NOMO-1 treated with DMSO at 0.1 percent for 48 hours (cell line): ENCODE measurements around the gene SNRPD3.

ENCODE experiments used
- DNase-seq: peaks from one replicate; lab custom pipeline; 2025; ENCODE audit not compliant: unreplicated experiment; lab: John Stamatoyannopoulos, UW

The SNRPD3 gene

DNA sequence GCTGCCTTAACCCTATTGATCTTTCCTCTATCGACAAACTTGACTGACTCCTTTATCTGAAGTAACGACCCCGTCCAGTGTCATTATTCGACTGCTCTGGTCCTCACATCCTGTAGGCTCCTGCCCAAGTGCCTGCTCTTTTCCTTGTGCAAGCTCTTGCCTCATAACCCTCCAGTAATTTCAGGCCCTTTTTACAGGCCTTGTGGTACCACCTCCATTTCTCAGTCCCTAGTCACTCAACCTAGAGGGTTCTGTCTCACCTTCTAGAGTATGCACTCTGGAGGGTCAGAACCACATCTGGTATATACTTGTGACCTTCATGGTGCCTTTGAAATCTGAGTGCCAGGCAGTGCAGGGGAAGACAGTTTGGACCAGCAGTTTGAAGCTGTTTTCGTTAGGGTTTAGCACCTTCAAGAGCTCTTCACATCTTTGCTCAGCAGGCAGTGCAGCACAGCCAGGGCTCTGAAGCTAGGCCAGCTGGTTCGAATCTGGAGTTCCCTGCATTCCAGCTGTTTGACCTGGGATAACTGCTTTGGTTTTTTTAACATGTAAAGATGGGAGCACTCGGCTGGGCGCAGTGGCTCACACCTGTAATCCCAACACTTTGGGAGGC lies 11.2 kb downstream of the SNRPD3 start:
- DNase-seq: no peak

DNA sequence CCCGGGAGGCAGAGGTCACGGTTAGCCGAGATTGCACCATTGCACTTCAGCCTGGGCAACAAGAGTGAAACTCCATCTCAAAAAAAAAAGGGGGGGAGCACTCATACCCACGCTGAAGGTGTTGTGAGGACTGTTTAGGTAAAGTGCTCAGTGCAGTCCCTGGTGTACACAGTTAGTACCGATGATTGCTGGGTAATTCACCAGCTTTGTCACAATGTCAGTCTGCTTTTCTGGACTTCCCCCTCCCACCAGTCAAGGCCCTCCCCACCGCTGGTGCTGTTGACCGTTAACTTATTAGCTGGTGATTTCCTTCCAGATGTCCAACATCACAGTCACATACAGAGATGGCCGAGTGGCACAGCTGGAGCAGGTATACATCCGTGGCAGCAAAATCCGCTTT lies 11.9 kb downstream of the SNRPD3 start:
- DNase-seq: no peak

DNA sequence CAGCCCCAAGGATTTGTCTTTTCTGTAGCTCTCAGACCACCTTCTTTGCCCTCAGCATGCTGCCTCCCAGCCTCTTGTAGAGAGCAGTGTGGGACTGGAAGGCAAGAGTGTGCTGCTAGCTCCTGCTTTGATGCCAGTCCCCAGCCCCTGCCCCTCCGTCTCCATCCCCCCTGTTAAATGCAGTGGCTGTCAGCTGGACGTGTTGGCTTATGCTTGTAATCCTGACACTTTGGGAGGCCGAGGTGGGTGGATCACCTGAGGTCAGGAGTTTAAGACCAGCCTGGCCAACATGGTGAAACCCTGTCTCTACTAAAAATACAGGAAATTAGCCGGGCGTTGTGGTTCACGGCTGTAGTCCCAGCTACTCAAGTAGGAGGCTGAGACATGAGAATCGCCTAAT lies 15.5 kb downstream of the SNRPD3 start:
- no peak for DNase-seq

DNA sequence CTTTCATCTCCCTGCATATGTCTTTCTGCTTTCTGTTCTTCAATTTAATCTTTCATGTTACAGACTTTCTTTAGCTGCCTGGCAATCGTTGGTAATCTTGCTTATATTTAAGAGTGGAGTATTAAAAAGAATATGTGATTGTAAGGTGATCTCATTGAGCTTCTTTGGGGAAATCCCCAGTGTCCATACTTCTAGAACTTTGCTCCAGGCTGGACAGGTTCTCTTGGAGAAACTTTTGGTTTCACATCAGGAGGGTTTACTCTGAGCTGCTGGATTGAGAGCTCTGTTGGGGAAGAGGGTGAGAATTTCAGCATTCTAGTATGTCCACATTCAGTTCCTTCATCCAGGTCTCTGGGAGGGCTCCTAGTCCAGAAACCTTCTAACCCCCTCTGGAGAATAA lies 21.0 kb downstream of the SNRPD3 start:
- no peak for DNase-seq

DNA sequence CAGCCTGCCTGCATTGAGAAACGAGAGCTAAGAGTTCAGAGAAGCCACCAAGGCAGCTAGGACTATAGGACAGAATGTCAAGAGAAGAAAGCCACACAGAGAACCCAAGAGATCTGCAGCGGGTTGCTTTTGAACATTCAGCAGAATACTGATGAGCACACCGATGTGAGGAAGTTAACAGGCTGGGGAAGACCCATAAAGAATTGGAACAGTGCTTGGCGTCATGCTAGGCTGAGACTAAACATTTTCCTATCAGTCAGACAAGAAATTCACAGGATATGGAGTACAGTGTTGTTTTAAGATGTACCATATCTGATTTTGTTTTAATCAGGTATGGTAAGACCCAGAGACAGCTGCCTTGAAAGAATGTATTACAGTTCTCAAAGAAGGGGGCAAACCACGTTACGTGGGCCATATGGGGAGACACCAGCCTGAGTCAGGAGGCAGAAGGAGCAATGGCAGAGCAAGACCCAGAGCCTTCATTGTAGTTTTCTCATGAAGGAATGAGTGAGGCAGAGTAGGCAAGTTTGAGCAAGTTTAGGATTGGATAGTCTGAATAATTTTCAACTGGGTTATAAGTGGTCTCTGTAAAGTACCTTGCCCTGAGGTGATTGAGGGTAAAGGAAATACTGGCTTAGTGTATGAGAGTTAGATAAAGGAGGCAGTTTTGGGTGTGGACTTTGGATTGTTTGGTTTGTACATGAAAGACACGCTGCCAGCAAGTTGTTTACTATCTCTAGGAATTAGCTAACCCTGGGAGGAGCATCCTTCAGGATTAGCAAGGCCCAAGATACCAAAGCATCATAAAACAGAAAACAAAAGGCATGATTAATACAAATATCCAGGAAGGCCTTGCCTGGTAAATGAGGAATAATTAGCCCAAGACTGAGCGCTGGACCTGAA lies 22.8 kb downstream of the SNRPD3 start:
- DNase-seq: no peak

DNA sequence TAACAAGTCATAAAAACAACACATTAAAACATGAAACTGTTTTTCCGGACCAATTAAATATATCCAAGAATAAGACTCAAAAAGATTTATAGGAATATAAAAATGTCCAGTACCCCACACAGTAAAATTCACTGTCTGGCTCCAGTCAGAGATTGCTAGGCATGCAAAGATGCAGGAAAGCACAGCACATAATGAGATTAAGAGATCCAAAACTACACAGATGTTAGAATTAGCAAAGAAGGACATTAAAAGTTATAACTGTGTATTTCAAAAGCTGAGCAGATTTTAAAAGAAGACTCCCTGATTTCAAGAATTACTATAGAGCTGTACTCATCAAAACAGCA lies 23.4 kb downstream of the SNRPD3 start:
- DNase-seq: no peak

DNA sequence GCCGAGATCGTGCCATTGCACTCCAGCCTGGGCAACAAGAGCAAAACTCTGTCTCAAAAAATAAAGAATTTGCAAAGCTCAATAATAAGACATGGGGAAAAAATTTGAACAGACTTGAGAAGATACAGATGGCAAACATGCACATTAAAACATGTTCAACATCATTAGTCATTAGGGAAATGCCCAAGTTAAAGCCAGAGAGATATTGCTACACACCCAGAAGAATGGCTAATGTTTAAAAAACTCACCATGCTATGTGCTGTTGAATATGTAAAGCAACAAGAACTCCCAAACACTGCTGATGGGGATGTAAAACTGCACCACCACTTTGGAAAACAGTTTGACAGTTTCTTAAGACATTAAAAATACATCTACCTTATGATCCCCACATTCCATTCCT lies 24.5 kb downstream of the SNRPD3 start:
- no peak for DNase-seq

DNA sequence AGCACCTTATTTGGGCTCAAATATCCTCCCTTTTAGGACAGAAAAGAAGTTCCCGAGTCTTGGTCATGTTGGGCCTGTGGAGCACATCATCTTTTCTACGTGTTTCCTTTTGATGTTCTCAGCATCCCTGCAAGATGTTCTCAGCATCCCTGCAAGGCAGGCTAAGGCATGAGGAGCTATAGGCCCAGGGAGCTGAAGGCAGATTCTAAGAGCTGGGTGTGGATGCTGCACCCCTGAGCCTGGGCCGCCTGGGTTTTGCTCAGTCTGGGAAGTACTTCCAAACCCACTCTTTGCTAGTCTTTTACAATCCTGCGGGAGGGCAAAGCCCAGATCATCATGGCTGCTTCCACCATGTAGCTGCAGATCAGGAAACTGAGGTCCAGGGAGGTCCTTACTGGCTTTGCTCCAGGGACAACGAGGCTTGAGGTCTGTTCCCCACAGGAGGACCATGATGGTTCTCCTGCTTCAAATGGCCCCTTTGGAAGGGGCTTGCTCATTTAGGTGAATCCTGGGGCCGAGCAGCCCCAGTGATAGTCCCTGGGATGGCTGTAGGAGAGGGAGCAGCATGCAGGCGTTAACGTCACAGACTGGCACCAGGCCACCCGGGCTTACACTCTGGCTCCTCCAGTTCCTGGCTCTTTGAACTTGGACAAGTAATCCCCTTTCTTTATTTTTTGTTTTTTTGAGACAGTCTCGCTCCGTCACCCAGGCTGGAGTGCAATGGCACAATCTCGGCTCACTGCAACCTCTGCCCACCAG lies 26.4 kb downstream of the SNRPD3 start:
- DNase-seq: no peak

DNA sequence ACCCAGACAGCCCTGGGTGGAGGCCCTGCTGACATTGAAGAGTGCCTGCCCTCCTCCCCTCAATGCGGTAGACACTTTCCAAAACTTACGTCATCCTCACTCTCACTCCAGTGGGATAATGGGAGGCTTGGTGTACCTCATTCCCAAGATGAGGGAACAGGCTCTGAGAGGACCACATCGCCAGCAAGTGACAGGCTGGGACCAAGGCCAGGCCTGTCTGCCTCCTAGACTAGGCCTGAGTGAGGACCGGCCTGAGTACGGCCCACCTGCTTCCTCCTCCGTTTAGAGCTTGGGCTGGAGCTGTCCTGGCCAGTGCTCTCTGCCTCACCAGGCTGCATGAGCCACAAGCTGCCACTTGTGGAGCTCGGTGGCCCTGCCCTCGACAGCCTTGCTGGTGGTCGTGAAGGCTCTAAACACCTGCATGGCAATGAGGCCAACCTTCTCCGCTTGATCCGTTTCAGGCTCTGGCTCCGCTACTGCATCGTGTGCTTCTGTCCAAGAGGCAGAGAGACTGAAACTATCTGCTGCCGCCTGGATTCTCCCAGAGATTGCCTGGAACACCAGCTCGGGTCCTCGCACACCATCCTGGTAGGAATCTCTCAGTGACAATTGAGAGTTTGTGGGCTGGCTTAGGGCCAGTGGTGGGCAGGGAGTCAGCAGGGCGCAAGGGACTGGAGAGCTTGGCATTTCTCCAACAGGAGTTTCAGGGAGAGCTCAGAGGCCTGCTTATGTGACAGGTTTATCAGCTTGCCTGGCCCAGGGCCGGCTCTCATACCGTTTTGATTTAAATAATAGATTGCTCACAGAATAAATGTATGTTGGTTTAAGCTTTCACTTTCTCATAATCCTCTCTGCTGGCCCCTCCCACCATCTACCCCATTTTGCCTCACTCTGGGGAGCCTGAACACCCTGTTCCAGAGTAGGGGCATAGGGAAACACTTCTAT lies 27.7 kb downstream of the SNRPD3 start:
- no peak for DNase-seq

DNA sequence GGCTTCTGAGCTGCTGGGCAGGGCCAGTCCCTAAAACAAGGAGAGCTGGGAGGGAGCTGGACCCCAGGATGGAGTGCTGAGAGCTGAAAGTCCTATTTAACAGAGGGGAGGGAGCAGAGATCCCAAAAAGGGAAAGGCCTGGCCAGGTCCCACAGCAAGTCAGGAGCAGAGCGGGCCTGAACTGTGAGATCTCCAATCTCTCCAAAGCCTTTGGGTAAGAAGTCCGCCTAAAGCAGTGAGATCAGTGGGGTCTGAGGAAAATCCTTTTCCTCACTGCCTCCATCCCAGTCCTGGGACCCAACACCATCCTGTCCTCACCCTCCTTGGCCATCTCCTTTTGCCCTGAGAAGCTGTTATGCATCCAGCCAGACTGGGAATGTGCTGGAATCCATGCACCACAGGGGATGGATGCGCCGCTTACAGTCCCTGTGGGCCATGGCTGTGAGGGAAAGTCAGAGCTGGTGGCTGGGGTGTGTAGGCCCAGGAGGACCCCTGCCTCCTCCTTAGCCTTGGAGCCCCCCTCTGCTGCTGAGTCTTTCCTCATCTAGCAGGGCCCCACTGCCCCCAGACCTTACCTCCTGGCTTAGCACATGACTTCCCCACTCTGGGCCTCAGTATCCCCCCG lies 28.5 kb downstream of the SNRPD3 start:
- no peak for DNase-seq

DNA sequence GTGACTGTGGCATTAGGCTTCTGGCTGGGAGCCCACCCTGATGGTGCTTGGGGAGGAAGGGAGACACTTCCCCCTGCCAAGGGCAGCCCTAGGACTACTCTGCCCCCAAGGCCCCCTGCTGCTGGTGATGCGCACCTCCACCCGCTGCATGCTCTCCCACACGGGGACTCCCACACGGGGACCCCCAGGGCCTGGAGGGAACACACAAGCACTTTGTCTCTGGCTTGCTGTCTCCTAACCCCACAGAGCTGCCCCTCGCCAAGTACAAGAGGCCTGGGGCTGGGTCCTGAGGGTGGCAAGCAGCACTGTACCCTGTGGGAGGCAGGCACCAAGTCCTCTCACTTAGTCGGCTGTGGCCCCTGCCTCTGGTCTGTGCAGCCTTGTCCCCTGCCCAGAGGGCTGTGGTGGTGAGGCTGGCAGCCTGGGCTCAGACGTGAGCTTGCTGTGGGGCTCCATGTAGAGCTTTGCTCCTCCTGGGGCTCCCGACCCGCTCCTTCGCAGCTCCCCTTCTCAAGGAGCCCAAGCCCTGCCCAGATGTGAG lies 29.1 kb downstream of the SNRPD3 start:
- DNase-seq: no peak

DNA sequence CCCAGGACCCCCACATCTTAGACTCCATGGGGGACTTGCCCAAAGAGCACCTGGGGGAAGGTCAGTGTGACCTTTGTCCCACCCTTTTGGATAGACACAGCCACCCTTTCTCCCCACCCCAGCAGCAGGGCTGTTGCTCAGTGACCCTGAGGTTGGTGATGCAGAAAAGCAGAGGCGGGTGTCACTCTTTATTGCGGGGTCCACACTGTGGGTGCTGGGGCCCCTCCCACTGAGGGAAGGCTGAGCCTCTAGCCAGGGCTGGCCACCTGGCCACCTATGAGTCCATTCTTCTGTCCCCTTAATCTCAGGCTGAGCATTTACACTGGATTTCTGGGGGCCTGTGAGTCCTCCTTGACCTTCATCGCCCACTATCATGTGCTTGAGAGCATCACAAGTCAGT lies 29.7 kb downstream of the SNRPD3 start:
- no peak for DNase-seq

DNA sequence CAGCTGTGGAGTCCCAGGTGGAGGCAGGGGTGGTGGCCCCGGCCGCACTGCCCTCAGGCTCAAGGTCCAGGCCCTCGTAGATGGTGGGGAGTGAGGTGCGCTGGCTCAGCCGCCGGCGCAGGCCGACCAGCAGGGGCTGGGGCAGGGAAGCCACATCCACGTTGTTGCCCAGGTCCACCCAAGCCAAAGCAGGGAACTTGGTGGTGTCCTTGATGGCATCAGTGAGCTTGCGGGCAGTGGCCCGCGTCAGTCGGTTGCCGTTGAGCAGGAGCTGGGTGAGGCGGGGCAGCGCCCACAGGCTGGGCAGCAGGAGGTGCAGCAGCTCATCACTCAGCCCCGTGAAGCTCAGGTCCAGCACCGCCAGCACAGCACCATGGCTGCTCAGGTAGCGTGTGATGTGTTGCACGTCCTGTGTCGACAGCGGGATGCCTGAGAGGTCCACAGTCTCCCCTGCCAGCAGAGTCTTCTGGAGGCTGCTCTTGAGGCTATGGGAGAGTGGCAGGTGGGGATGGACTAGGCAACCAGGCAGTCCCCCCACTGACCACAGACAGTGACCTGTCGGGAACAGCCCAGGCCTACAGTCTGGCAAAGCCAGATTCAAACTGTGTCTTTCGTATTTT lies 30.2 kb downstream of the SNRPD3 start:
- DNase-seq: no peak

DNA sequence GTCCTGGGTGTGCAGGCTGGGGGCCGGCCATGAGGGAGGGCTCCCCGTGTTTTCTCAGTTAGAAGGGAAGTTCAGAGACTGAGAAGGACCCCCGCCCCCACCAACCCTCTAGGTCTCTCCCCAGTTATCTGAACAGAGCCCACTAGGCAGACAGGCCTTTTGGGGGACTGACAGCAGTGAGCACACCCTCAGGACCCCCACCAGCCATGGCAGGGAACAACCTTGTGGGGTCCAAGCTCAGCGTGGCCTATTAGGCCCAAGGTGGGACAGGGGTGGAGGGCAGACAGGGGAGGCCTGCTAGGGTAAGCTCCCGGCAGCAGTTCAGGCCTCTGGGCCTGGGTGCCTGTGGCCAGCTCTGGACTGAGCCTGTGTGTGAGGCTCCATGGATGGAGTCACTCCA lies 31.5 kb downstream of the SNRPD3 start:
- no peak for DNase-seq

DNA sequence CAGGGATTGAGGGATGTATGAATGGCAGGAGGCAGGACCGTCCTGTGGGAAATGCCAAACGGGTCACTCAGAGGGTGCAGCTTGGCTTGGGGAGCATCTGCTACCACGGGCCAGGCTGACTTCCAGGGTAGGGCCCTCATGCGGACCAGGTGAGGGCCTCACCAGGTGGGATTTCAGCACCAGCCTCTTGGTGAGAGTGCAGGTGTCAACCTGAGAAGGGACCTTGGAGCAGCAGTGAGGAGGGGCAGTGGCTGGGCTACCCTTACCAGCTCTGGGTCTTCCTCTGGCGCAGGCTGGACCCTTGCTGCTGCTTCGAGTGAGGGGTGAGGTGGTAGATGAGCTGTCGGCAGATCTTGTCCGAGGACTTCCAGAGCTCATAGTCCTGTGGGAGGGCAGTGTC lies 32.1 kb downstream of the SNRPD3 start:
- no peak for DNase-seq

DNA sequence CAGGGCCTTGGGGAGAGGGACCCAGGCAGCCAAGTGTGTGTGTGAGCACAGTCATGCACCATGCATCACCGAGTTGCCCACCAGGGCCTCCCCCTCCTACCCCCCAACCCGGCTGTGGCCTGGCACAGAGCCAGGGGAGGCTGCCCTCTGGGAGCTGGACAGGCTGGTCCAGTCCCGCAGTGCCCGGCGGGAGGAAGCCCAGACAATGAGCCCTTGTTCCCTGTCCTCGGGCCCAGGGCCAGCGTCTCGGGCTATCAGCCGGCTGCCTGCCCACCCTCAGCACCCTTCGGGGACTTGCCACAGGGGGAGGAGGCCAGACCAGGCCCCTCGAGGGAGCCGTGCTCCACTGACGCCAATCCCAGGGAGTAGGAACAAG lies 32.6 kb downstream of the SNRPD3 start:
- no peak for DNase-seq

DNA sequence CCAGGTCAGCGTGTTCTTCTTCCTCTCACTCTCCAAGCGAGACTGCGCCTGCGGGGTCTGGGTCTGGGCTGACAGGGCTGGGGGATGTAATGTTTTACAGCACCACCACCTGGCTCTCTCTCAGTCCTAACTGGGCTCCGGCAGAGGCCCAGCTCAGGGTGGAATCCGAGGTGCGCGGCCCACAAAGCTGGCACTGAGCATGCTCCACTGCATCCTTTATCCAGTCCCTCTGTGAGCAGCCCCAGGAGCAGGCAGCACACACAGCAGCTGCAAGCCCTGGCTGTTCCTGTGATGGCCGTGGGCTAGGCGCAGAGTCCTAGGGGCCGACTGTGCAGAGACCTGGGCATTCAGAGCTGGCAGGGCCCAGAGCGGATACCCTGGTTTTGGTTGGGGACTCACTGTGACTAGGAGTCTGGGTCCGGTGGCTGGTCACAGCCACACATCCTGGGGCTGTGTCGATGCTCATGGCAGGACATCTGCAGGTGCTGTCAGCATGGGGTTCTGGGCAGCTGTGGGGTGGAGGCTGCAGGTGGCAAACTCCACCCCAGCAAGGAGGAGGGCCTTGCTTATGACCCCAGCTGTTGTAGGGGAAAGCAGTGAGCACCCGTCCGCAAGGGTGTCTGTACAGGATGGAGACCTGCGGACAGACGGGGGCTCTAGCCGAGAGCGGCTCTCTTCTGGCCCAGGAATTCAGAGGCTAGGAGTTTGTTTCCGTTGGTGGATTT lies 33.1 kb downstream of the SNRPD3 start:
- DNase-seq: no peak

DNA sequence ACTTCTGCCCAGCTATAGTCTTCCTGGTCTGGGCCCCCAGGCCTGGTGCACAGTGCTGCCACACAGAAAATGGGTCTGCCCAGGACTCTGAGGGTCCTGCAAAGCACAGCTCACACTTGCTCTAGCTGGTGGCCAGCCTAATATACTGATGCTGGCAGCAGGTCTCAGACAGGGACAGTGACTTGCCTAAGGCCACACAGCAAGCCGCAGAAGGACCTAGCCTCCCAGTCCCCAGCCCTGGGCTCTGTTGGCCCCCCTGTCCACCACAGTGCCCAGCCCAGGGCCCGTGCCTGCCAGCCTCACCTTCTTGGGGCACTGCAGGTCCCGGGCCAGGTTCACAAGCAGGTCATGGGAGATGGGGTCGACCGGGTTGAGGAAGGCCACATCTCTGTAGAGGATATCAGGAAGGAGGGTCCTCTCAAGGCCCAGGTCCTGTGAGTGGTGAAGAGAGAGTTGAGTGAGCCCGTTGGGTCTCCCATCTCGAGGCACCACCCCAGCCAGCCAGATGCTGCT lies 33.8 kb downstream of the SNRPD3 start:
- no peak for DNase-seq

DNA sequence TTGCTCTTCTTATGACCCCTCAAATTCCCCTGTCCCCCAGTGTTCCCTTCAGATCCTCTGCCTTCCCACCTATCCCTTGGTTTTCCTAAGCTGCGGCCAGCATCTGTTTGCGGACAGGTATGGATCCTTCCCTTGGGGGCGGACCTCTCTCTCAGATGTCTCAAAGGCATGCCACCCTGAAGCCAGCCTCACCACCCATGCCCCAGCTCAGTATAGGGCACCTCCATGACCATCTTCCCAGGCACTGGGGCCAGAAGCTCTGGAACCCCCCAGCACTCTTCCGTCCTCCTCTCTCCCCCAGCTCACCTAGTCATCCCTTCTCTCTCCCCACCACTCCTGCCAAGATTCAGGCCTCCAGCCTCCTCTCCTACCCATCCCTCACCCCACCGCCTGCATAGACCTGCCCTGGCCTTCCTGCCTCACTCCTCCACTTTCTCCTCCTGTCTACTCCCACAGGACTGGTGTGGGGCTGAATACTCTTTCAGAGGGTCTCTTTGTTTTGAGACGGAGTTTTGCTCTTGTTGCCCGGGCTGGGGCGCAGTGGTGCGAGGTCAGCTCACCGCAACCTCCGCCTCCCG lies 34.9 kb downstream of the SNRPD3 start:
- DNase-seq: no peak
